ENCODE results near the gene DYDC1. TPM values are rescaled to one million over a fixed set of nuclear protein-coding genes. Genes with fewer than 3 reads are reported as not detected.
"Not testable (repeated sequence)": the region's sequence is repeated elsewhere in the genome, so short reads cannot be mapped to it uniquely, and the experiment has no call there.

The DYDC1 gene
- total and polyA plus RNA-seq, 2 donors (not counting 3 experiments of a cell fraction or from before 2014, with no cell fraction given) = not detected

- no peak for FAIRE-seq
- dilution Hi-C loops (cut with MboI; ENCODE audit: extremely low pct_ligation_motif_present, low sequenced_read_pairs) = no loop called here
Observed at GRCh38 chr10:80315391-80315790, 41.2 kb downstream of the DYDC1 start.

GRCh38 chr10:80313523-80313922 is 43.0 kb downstream of the DYDC1 start:
- CTCF ChIA-PET = no interaction called here
- Histone ChIP-seq H3K79me2 (ENCODE audit: control insufficient read depth, insufficient read depth, low read length) (no peaks in the 10 kb centered on the region), H3K36me3 (ENCODE audit: control insufficient read depth in 2 of 2, extremely low read depth in 1 of 2, insufficient read depth in 2 of 2, low read length in 2 of 2) (no peaks in the 10 kb centered on the region), H3K4me2 (ENCODE audit: insufficient read depth, low read length) (no peak overlapping the region), H4K20me1 (replicated peaks; ENCODE audit: control insufficient read depth, extremely low read depth, insufficient read depth, low read length) (no peaks in the 10 kb centered on the region), H3K9ac (replicated peaks; ENCODE audit: extremely low read depth, insufficient read depth, low read length) (no peak overlapping the region), H3K9me1 (replicated peaks; ENCODE audit: control insufficient read depth, extremely low read depth, insufficient read depth, low read length) (no peaks in the 10 kb centered on the region), H2AFZ (ENCODE audit: low read depth, low read length) (no peak overlapping the region), H3K4me3 (replicated peaks in 1 of 3; ENCODE audit: insufficient read depth in 1 of 3, low read depth in 1 of 3, low read length in 3 of 3) (no peak overlapping the region), H3K27ac (ENCODE audit: insufficient read depth, low read depth, low read length) (no peak overlapping the region), H3K27me3 (ENCODE audit: control insufficient read depth in 2 of 2, insufficient read depth in 2 of 2, low read length in 2 of 2) (no peaks in the 10 kb centered on the region), H3K9me3 (replicated peaks; ENCODE audit: control insufficient read depth, insufficient read depth, low read length) (no peaks in the 10 kb centered on the region), H3K4me1 (ENCODE audit: control insufficient read depth, extremely low read depth, insufficient read depth, low read length) (no peaks in the 10 kb centered on the region)
- no TSS peak for BruUV-seq (replicated peaks)
- TF ChIP-seq GATA2 (IDR thresholded peaks at IDR 0.05; ENCODE audit: insufficient read depth, insufficient read length, low read depth, low read length) (no peak), POLR2AphosphoS5 (IDR thresholded peaks at IDR 0.05; ENCODE audit: insufficient read depth, low read depth, low read length) (no peak), EZH2 (IDR thresholded peaks at IDR 0.05; ENCODE audit: borderline replicate concordance, low read depth, low read length, severe bottlenecking) (no peak), MAX (IDR thresholded peaks at IDR 0.05; ENCODE audit: insufficient read depth, insufficient read length) (no peak), CTCF (IDR thresholded peaks at IDR 0.05; ENCODE audit: extremely low read depth in 1 of 2, insufficient read depth in 1 of 2, low read depth in 1 of 2, low read length in 2 of 2) (no peak), MYC (IDR thresholded peaks at IDR 0.05; ENCODE audit: low read depth, low read length) (no peak), FOS (IDR thresholded peaks at IDR 0.05; ENCODE audit: borderline replicate concordance, insufficient read depth, low read length) (no peak), JUN (IDR thresholded peaks at IDR 0.05; ENCODE audit: borderline replicate concordance, insufficient read depth, insufficient read length, low read depth) (no peak), POLR2A (IDR thresholded peaks at IDR 0.05; ENCODE audit: low read depth, low read length) (no peak)
- intact Hi-C loops (cut with micrococcal nuclease) (no loop called here), dilution Hi-C loops (cut with MboI; ENCODE audit: extremely low pct_ligation_motif_present, low sequenced_read_pairs) (no loop called here)
- no peak for DNase-seq (ENCODE audit: low read depth, low spot score)
- no peak for FAIRE-seq
- POLR2A ChIA-PET = no interaction called here

More at GRCh38 chr10:80315391-80315790, 41.2 kb downstream of the DYDC1 start:
- no peak overlapping the region for H3K4me2 ChIP-seq (ENCODE audit: insufficient read depth, low read length)
- H3K9me3 ChIP-seq (replicated peaks; ENCODE audit: control insufficient read depth, insufficient read depth, low read length) = no peaks in the 10 kb centered on the region
- ChIA-PET CTCF (no interaction called here), POLR2A (no interaction called here)
- H2AFZ ChIP-seq (ENCODE audit: low read depth, low read length) = no peak overlapping the region
- TF ChIP-seq GATA2 (IDR thresholded peaks at IDR 0.05; ENCODE audit: insufficient read depth, insufficient read length, low read depth, low read length) = no peak
- H3K4me3 ChIP-seq (replicated peaks in 1 of 3; ENCODE audit: insufficient read depth in 1 of 3, low read depth in 1 of 3, low read length in 3 of 3) = no peak overlapping the region
- no peak overlapping the region for H3K27ac ChIP-seq (ENCODE audit: insufficient read depth, low read depth, low read length)
- no peaks in the 10 kb centered on the region for H3K79me2 ChIP-seq (ENCODE audit: control insufficient read depth, insufficient read depth, low read length)
- intact Hi-C loops (cut with micrococcal nuclease) = no loop called here
- H3K4me1 ChIP-seq (ENCODE audit: control insufficient read depth, extremely low read depth, insufficient read depth, low read length) = no peaks in the 10 kb centered on the region
- peaks cover 0 to 2% of the 10 kb centered on the region in 2 experiments for H3K27me3 ChIP-seq (ENCODE audit: control insufficient read depth in 2 of 2, insufficient read depth in 2 of 2, low read length in 2 of 2)
- H3K9ac ChIP-seq (replicated peaks; ENCODE audit: extremely low read depth, insufficient read depth, low read length) = no peak overlapping the region
- H3K36me3 ChIP-seq (ENCODE audit: control insufficient read depth in 2 of 2, extremely low read depth in 1 of 2, insufficient read depth in 2 of 2, low read length in 2 of 2) = no peaks in the 10 kb centered on the region
- BruUV-seq (replicated peaks) = no TSS peak
- no peak for DNase-seq (ENCODE audit: low read depth, low spot score)
- H3K9me1 ChIP-seq (replicated peaks; ENCODE audit: control insufficient read depth, extremely low read depth, insufficient read depth, low read length) = no peaks in the 10 kb centered on the region
- no peaks in the 10 kb centered on the region for H4K20me1 ChIP-seq (replicated peaks; ENCODE audit: control insufficient read depth, extremely low read depth, insufficient read depth, low read length)

- dilution Hi-C loops (cut with MboI; ENCODE audit: extremely low pct_ligation_motif_present, low sequenced_read_pairs) = not testable (repeated sequence)
Observed at GRCh38 chr10:80305989-80306388, 50.6 kb downstream of the DYDC1 start.

More at GRCh38 chr10:80305989-80306388, 50.6 kb downstream of the DYDC1 start:
- H3K9ac ChIP-seq (replicated peaks; ENCODE audit: extremely low read depth, insufficient read depth, low read length); H3K9me3 ChIP-seq (replicated peaks; ENCODE audit: control insufficient read depth, insufficient read depth, low read length); H3K36me3 ChIP-seq (ENCODE audit: control insufficient read depth in 2 of 2, extremely low read depth in 1 of 2, insufficient read depth in 2 of 2, low read length in 2 of 2); BruUV-seq (replicated peaks); H3K9me1 ChIP-seq (replicated peaks; ENCODE audit: control insufficient read depth, extremely low read depth, insufficient read depth, low read length); DNase-seq (ENCODE audit: low read depth, low spot score); H4K20me1 ChIP-seq (replicated peaks; ENCODE audit: control insufficient read depth, extremely low read depth, insufficient read depth, low read length); H3K27ac ChIP-seq (ENCODE audit: insufficient read depth, low read depth, low read length); H3K27me3 ChIP-seq (ENCODE audit: control insufficient read depth in 2 of 2, insufficient read depth in 2 of 2, low read length in 2 of 2); H3K4me1 ChIP-seq (ENCODE audit: control insufficient read depth, extremely low read depth, insufficient read depth, low read length); H3K79me2 ChIP-seq (ENCODE audit: control insufficient read depth, insufficient read depth, low read length); FAIRE-seq; CTCF ChIA-PET; H3K4me2 ChIP-seq (ENCODE audit: insufficient read depth, low read length); H2AFZ ChIP-seq (ENCODE audit: low read depth, low read length); intact Hi-C loops (cut with micrococcal nuclease); H3K4me3 ChIP-seq (replicated peaks in 1 of 3; ENCODE audit: insufficient read depth in 1 of 3, low read depth in 1 of 3, low read length in 3 of 3); POLR2A ChIA-PET: not testable (repeated sequence)

All from endothelial cell of umbilical vein (primary cell).